GM12878 (cell line): ENCODE measurements around the gene KRTAP10-2. TPM values are rescaled to one million over a fixed set of nuclear protein-coding genes. Genes with fewer than 3 reads are reported as not detected.

Source experiments
- ATAC-seq: fragments of 200-7000 bp; cut with Tn5 transposase; 3 replicates; pipeline ENCODE4 v1.9.1; 2020; ENCODE audit warnings: mild to moderate bottlenecking, moderate library complexity
- BruUV-seq: library from RNA; stranded (reverse); fragments of 400-500 nt; replicated peaks from 2 replicates; lab custom pipeline; 2021; lab: Mats Ljungman, UMichigan
- CTCF ChIA-PET: fragments of 300-600 bp; sonication (Branson Sonifier 250); formaldehyde crosslinking; extraction: SDS; loops from one replicate; lab custom pipeline; 2021; ENCODE audit warnings: inconsistent platforms; lab: Yijun Ruan, JAX
- POLR2A ChIA-PET: fragments of 350-600 bp; formaldehyde crosslinking; extraction: SDS; loops from one replicate; lab custom pipeline; 2021; ENCODE audit warnings: inconsistent platforms; lab: Charles Lee
- RAD21 ChIA-PET: fragments of 300-600 bp; sonication (Branson Sonifier 250); formaldehyde crosslinking; loops from one replicate; lab custom pipeline; 2023; ENCODE audit warnings: antibody characterized with exemption; ENCODE audit not compliant: unreplicated experiment; lab: Charles Lee
- SMC1A ChIA-PET: fragments of 300-600 bp; sonication (Branson Sonifier 250); formaldehyde crosslinking; loops from one replicate; lab custom pipeline; 2023; ENCODE audit not compliant: unreplicated experiment, uncharacterized antibody; lab: Charles Lee
- DNase-seq: peaks from one replicate; pipeline ENCODE4 v3.0.0-alpha.2; 2011; ENCODE audit warnings: low read depth, low spot score
- FAIRE-seq: peaks from 3 replicates; lab custom pipeline; 2011; peaks lifted over from hg19 to GRCh38; lab: Jason Lieb, UNC
- H2AFZ ChIP-seq: 2 replicates; pipeline ENCODE4 v1.6.0; 2011; ENCODE audit warnings: low read depth, low read length, control low read depth; ENCODE audit not compliant: control insufficient read depth
- H3K27ac ChIP-seq: 2 replicates; pipeline ENCODE4 v1.5.1; 2011; ENCODE audit warnings: control low read depth; ENCODE audit not compliant: control insufficient read depth, insufficient read depth
- H3K27me3 ChIP-seq, 2 experiments: replicated peaks in 1 of 2; 2 replicates each; pipeline versions ENCODE4 v1.6.0 to v1.6.1; 2011; ENCODE audit warnings: low read length in 1 of 2; ENCODE audit not compliant: control insufficient read depth in 2 of 2, insufficient read depth in 2 of 2
- H3K36me3 ChIP-seq, 2 experiments: 2 replicates each; pipeline ENCODE4 v1.5.1; 2011; ENCODE audit warnings: low read length in 1 of 2; ENCODE audit not compliant: control insufficient read depth in 2 of 2, insufficient read depth in 2 of 2
- H3K4me1 ChIP-seq: 2 replicates; pipeline ENCODE4 v1.6.1; 2011; ENCODE audit warnings: mild to moderate bottlenecking, low read length, moderate library complexity, mixed read lengths; ENCODE audit not compliant: control insufficient read depth, insufficient read depth
- H3K4me2 ChIP-seq: 2 replicates; pipeline ENCODE4 v1.6.0; 2011; ENCODE audit warnings: control low read depth; ENCODE audit not compliant: control insufficient read depth, insufficient read depth
- H3K4me3 ChIP-seq: fragments of 200-600 bp; sonication (generic); 2 replicates; pipeline ENCODE4 v1.5.1; 2016
- H3K79me2 ChIP-seq: 2 replicates; pipeline ENCODE4 v1.6.0; 2011; ENCODE audit warnings: low read length; ENCODE audit not compliant: control insufficient read depth, insufficient read depth
- H3K9ac ChIP-seq: 2 replicates; pipeline ENCODE4 v1.8.0; 2011; ENCODE audit warnings: low read length, control low read depth, mixed read lengths; ENCODE audit not compliant: control insufficient read depth, insufficient read depth
- H3K9me3 ChIP-seq: replicated peaks from 3 replicates; pipeline ENCODE4 v1.5.1; 2011; ENCODE audit warnings: mild to moderate bottlenecking, low read length; ENCODE audit not compliant: control insufficient read depth, insufficient read depth
- H4K20me1 ChIP-seq: 2 replicates; pipeline ENCODE4 v1.6.0; 2011; ENCODE audit not compliant: control insufficient read depth, insufficient read depth
- BCLAF1 ChIP-seq: fragments of 450-650 bp; IDR thresholded peaks from 2 replicates; pipeline ENCODE4 v1.6.1; 2017; ENCODE audit warnings: antibody characterized with exemption, mild to moderate bottlenecking, moderate library complexity
- BRCA1 ChIP-seq: IDR thresholded peaks from 2 replicates; pipeline ENCODE4 v1.6.1; 2011; ENCODE audit warnings: low read depth, low read length, improper control_type of control experiment
- EGR1 ChIP-seq, 2 experiments: IDR thresholded peaks; 1 replicate in 1 of 2; 2 replicates in 1 of 2; pipeline ENCODE4 v1.6.1; 2011 to 2012; ENCODE audit warnings: low read depth in 2 of 2, low read length in 2 of 2, borderline replicate concordance in 1 of 2, mild to moderate bottlenecking in 1 of 2, moderate library complexity in 1 of 2
- EP300 ChIP-seq, 2 experiments: fragments of 150-350 bp in 1 of 2; IDR thresholded peaks; 2 replicates each; pipeline ENCODE4 v1.6.1; 2011 to 2012; ENCODE audit warnings: low read depth in 2 of 2, low read length in 2 of 2, borderline replicate concordance in 1 of 2, improper control_type of control experiment in 1 of 2, inconsistent platforms in 1 of 2; ENCODE audit not compliant: control insufficient read depth in 1 of 2
- IKZF1 ChIP-seq: fragments of 450-650 bp; conservative IDR thresholded peaks from 2 replicates; pipeline ENCODE4 v1.6.1; 2017; ENCODE audit warnings: antibody characterized with exemption, mild to moderate bottlenecking
- JUNB ChIP-seq: IDR thresholded peaks from 2 replicates; pipeline ENCODE4 v1.6.1; 2016; ENCODE audit warnings: antibody characterized with exemption, mild to moderate bottlenecking
- JUND ChIP-seq: IDR thresholded peaks from 2 replicates; pipeline ENCODE4 v1.6.1; 2012; ENCODE audit warnings: low read depth, mild to moderate bottlenecking, low read length, improper control_type of control experiment, moderate library complexity
- MXI1 ChIP-seq: fragments of 150-350 bp; IDR thresholded peaks from 2 replicates; pipeline ENCODE4 v1.6.1; 2011; ENCODE audit warnings: low read depth, mild to moderate bottlenecking, inconsistent platforms, low read length, improper control_type of control experiment
- NFIC ChIP-seq: IDR thresholded peaks from 2 replicates; pipeline ENCODE4 v1.6.1; 2012; ENCODE audit warnings: low read depth, mild to moderate bottlenecking, inconsistent platforms, low read length, moderate library complexity
- SREBF2 ChIP-seq: IDR thresholded peaks from 2 replicates; pipeline ENCODE4 v1.6.1; 2012; ENCODE audit warnings: mild to moderate bottlenecking, low read length
- TAF1 ChIP-seq: IDR thresholded peaks from 2 replicates; pipeline ENCODE4 v1.6.1; 2011; ENCODE audit warnings: mild to moderate bottlenecking, low read depth, low read length, borderline replicate concordance
- ZBTB11 ChIP-seq: fragments of 450-650 bp; formaldehyde crosslinking; IDR thresholded peaks from 2 replicates; pipeline ENCODE4 v1.5.0; 2022; ENCODE audit warnings: mild to moderate bottlenecking, missing genetic modification characterization
- ZBTB33 ChIP-seq: fragments of 450-650 bp; IDR thresholded peaks from 2 replicates; pipeline ENCODE4 v1.6.1; 2017; ENCODE audit warnings: mild to moderate bottlenecking
- WGBS: methylation state at CpG from one replicate; pipeline ENCODE4 v1.1.6; 2016; ENCODE audit warnings: low lambda C conversion rate; ENCODE audit not compliant: insufficient replicate concordance, insufficient coverage; ENCODE audit errors: missing lambda C conversion rate; 5-methylcytosine and 5-hydroxymethylcytosine counted together
- in situ Hi-C: fragments of 300-500 bp; cut with MboI; formaldehyde crosslinking; loops from 9 replicates; pipeline ENCODE4 v1.14.3; 2018; ENCODE audit warnings: mixed read lengths
- intact Hi-C: fragments of 100-400 bp; cut with micrococcal nuclease; formaldehyde crosslinking; loops from one replicate; pipeline ENCODE4 v1.14.2; 2022; ENCODE audit not compliant: unreplicated experiment
- polyA plus RNA-seq, 11 experiments: library from polyadenylated mRNA; depleted of rRNA in 4 of 11; unstranded in 6 of 11; stranded (reverse) in 5 of 11; fragments of >200 nt; fragmentation: Nextera tagmentation in 4 of 11; fragmentation: Illumina TruSeq in 1 of 11; extraction: Ambion mirVana in 4 of 11; extraction: Trizol in 1 of 11; gene quantifications; 1 replicate in 1 of 11; 2 replicates in 10 of 11; pipeline versions ENCODE4 v1.2.1 to v1.2.3, GENCODE V29; 2011 to 2016; ENCODE audit warnings: inconsistent platforms in 2 of 11, missing spikeins in 2 of 11, low read depth in 1 of 11
- total RNA-seq, 4 experiments: library from RNA; depleted of rRNA in 3 of 4; stranded (reverse); fragments of >200 nt in 3 of 4; fragmentation: Illumina TruSeq in 1 of 4; extraction: Trizol in 1 of 4; gene quantifications; 2 replicates each; pipeline versions ENCODE4 v1.2.1 to v1.2.3, GENCODE V29; 2013 to 2021
- TF ChIP-seq, protein P1 (sequence below): fragments of 450-650 bp; conservative IDR thresholded peaks from 2 replicates; pipeline ENCODE4 v1.6.1; 2017; ENCODE audit warnings: mild to moderate bottlenecking, moderate library complexity

Gene KRTAP10-2
- total and polyA plus RNA-seq, 10 of the 15 experiments (the other 5 are each of a cell fraction or from before 2014, with no cell fraction given): not detected

- Histone ChIP-seq H3K27ac (no peak overlapping the region), H4K20me1 (no peaks in the 10 kb centered on the region), H3K9ac (no peak overlapping the region), H3K36me3 (no peaks in the 10 kb centered on the region), H3K27me3 (no peaks in the 10 kb centered on the region), H3K4me3 (no peak overlapping the region), H3K4me1 (no peaks in the 10 kb centered on the region), H3K9me3 (no peaks in the 10 kb centered on the region; the same call in 2 of the 3 replicates), H3K4me2 (no peak overlapping the region), H2AFZ (no peak overlapping the region), H3K79me2 (no peaks in the 10 kb centered on the region)
- 19% methylated on average over 10 of the region's 12 CpGs for WGBS
- in situ Hi-C loops: no loop called here
- FAIRE-seq (no peak), DNase-seq (no peak), ATAC-seq (no peak)
- CTCF ChIA-PET: no interaction called here
- BruUV-seq: no TSS peak
- intact Hi-C loops: no loop called here
- SMC1A ChIA-PET: no interaction called here
- POLR2A ChIA-PET: no interaction called here
- RAD21 ChIA-PET: interaction anchor here (0.6 kb wide), 1 partner anchor 338 kb away, joined by 3 read pairs; no protein-coding TSS in a partner anchor
- no peak for TF ChIP-seq BCLAF1
- TF ChIP-seq JUNB: no peak
- TF ChIP-seq SREBF2: no peak
- no peak for TF ChIP-seq JUND
- no peak for TF ChIP-seq EP300 (IDR thresholded peaks at IDR 0.05; ENCODE audit: borderline replicate concordance in 1 of 2, control insufficient read depth in 1 of 2, low read depth in 2 of 2, low read length in 2 of 2)
- TF ChIP-seq IKZF1: no peak
- no peak for TF ChIP-seq TAF1
- TF ChIP-seq ZBTB33: no peak
- TF ChIP-seq, protein P1, sequence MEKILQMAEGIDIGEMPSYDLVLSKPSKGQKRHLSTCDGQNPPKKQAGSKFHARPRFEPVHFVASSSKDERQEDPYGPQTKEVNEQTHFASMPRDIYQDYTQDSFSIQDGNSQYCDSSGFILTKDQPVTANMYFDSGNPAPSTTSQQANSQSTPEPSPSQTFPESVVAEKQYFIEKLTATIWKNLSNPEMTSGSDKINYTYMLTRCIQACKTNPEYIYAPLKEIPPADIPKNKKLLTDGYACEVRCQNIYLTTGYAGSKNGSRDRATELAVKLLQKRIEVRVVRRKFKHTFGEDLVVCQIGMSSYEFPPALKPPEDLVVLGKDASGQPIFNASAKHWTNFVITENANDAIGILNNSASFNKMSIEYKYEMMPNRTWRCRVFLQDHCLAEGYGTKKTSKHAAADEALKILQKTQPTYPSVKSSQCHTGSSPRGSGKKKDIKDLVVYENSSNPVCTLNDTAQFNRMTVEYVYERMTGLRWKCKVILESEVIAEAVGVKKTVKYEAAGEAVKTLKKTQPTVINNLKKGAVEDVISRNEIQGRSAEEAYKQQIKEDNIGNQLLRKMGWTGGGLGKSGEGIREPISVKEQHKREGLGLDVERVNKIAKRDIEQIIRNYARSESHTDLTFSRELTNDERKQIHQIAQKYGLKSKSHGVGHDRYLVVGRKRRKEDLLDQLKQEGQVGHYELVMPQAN: no peak
- no peak for TF ChIP-seq EGR1 (IDR thresholded peaks at IDR 0.05; ENCODE audit: borderline replicate concordance in 1 of 2, low read depth in 2 of 2, low read length in 2 of 2)
- TF ChIP-seq MXI1: no peak
- TF ChIP-seq BRCA1: no peak
- no peak for TF ChIP-seq NFIC
- no peak for TF ChIP-seq ZBTB11
Measured at GRCh38 chr21:44594406-44594916, 43.2 kb upstream of the KRTAP10-2 start.
